ENCODE measurements around the gene ST3GAL3.
A peak's percentile ranks its signal among the peaks of the same experiment; 100 is the strongest.

Gene ST3GAL3

DNA sequence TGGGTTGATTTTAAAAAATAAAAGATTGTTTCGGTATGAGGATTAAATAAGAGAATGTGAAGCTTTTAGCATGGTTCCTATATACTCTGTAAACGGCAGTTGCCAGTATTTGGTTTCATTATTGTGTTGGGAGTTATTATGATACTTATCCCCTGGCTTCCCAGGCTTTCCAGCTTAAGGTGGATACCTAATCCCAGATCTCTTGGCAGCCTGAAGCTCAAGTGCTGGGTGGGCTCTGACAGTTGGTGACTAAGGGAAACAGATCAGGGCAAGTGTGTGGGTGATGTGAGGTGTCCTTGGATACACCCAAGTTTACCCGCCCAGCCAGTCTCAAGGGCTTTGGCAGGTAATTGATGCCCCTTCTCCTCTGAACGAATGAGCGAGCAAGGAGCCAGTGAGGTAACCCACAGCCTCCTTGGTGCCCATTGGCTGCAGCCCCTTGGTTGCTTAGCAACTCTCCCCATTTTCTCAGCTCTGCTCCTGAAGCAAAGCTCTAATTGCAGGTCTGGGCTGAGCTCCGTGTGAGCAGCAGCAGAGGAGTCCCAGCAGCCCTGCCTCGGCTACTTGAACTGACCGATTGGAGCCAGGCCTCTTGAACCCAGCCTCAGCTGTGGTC, 245.5 kb downstream of the ST3GAL3 start:
- no peak for TF ChIP-seq CTCF (IDR thresholded peaks at IDR 0.05; ENCODE audit: insufficient read depth, low read depth, low read length, missing control alignments)
- no peak overlapping the region for H3K4me3 ChIP-seq (ENCODE audit: low read length)
- DNase-seq (ENCODE audit: low read depth) = no peak

- no peak for DNase-seq (ENCODE audit: low read depth)
- no peak overlapping the region for H3K4me3 ChIP-seq (ENCODE audit: low read length)
- TF ChIP-seq CTCF (IDR thresholded peaks at IDR 0.05; ENCODE audit: insufficient read depth, low read depth, low read length, missing control alignments) = no peak
These were observed 246.0 kb downstream of the ST3GAL3 start for GRCh38 chr1:43953361-43953760.

GRCh38 chr1:43954036-43954435, 246.7 kb downstream of the ST3GAL3 start:
- no peak for TF ChIP-seq CTCF (IDR thresholded peaks at IDR 0.05; ENCODE audit: insufficient read depth, low read depth, low read length, missing control alignments)
- no peak for DNase-seq (ENCODE audit: low read depth)
- no peak overlapping the region for H3K4me3 ChIP-seq (ENCODE audit: low read length)

GRCh38 chr1:43956234-43956633, 248.9 kb downstream of the ST3GAL3 start:
- no peak for TF ChIP-seq CTCF (IDR thresholded peaks at IDR 0.05; ENCODE audit: insufficient read depth, low read depth, low read length, missing control alignments)
- no peak overlapping the region for H3K4me3 ChIP-seq (ENCODE audit: low read length)
- no peak for DNase-seq (ENCODE audit: low read depth)

DNA sequence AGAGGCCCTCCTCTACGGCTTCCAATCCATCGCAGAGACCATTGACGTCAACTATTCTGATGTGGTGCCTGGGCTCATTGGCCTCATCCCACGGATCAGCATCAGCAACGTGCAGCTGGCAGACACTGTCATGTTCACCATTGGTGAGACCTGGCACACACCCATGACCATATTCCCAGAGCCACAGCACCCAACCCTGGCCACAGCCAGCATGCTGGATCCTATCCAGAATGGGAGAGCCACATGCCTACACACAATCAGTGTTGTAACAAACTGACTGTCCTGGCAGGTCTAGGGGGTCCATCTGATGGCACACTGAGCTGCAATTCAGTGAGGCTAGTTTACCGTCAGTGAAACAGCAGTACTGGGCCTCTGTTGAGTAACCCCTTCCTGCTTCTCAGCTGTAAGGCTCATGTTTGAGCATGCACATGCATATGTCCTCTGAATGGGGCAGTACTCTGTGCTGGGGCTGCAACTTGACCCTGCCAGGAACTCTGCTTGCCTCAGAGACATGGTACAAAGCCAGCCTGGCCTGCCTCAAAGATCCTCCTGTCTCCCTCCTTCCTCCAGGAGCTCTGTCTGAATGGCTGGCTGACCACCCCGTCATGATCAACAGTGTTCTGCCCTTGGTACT, 250.2 kb downstream of the ST3GAL3 start:
- no peak for TF ChIP-seq CTCF (IDR thresholded peaks at IDR 0.05; ENCODE audit: insufficient read depth, low read depth, low read length, missing control alignments)
- no peak overlapping the region for H3K4me3 ChIP-seq (ENCODE audit: low read length)

GRCh38 chr1:43958351-43959255, 251.3 kb downstream of the ST3GAL3 start:
- no peak for DNase-seq (ENCODE audit: low read depth)
- TF ChIP-seq CTCF (IDR thresholded peaks at IDR 0.05; ENCODE audit: insufficient read depth, low read depth, low read length, missing control alignments) = no peak

More for the DNA sequence above, 250.2 kb downstream of the ST3GAL3 start:
- DNase-seq (ENCODE audit: low read depth) = peak; percentile 72

More at GRCh38 chr1:43958351-43959255, 251.3 kb downstream of the ST3GAL3 start:
- H3K4me3 ChIP-seq (ENCODE audit: low read length) = no peak overlapping the region

Data from epithelial cell of esophagus (primary cell).